ENCODE results near the gene PPP3CA. TPM values are rescaled to one million over a fixed set of nuclear protein-coding genes. Genes with fewer than 3 reads are reported as not detected.

The PPP3CA gene
- total and polyA plus RNA-seq, 2 of the 13 experiments (the other 11 are each of a cell fraction or from before 2014, with no cell fraction given), result 4.8 to 13.2 TPM

GRCh38 chr4:101287324-101287723 lies 60.0 kb downstream of the PPP3CA start:
- FAIRE-seq (no peak), ATAC-seq (no peak), DNase-seq (ENCODE audit: low spot score) (no peak)
- intact Hi-C loops (cut with micrococcal nuclease; ENCODE audit: unreplicated experiment) (no loop called here), in situ Hi-C loops (cut with HindIII; ENCODE audit: extremely low pct_ligation_motif_present, low pct_unique_long_range_greater_than_20kb) (no loop called here)
- H3K79me2 ChIP-seq (ENCODE audit: insufficient read depth, low read length), result no peaks in the 10 kb centered on the region
- no peaks in the 10 kb centered on the region for H4K20me1 ChIP-seq (ENCODE audit: insufficient read depth, low read length)
- H3K4me1 ChIP-seq (ENCODE audit: insufficient read depth, low read length), result peaks cover 23% of the 10 kb centered on the region
- H3K36me3 ChIP-seq (replicated peaks in 1 of 2; ENCODE audit: control insufficient read depth in 1 of 2, insufficient read depth in 2 of 2, low read length in 2 of 2), result no peaks in the 10 kb centered on the region; a peak in 1 of 5 replicates
- ChIA-PET POLR2A (no interaction called here), CTCF (ENCODE audit: low intra/inter-chr PET ratio, low total read pairs) (no interaction called here)
- no peak overlapping the region for H3K4me3 ChIP-seq (replicated peaks in 1 of 3; ENCODE audit: insufficient read depth in 1 of 3, low read depth in 2 of 3, low read length in 3 of 3)
- H3K27ac ChIP-seq (ENCODE audit: extremely low read length, insufficient read depth, low read length), result no peak overlapping the region
- H2AFZ ChIP-seq (ENCODE audit: low read length), result no peak overlapping the region
- H3K27me3 ChIP-seq (ENCODE audit: control insufficient read depth in 1 of 2, insufficient read depth in 2 of 2, low read length in 2 of 2), result no peaks in the 10 kb centered on the region
- TF ChIP-seq FIP1L1 (IDR thresholded peaks at IDR 0.05; ENCODE audit: borderline replicate concordance, insufficient read depth, low read depth, low read length) (no peak), SETDB1 (CRISPR knock-in tag; IDR thresholded peaks at IDR 0.05; ENCODE audit: borderline replicate concordance) (no peak), GTF2F1 (IDR thresholded peaks at IDR 0.05; ENCODE audit: low read length) (no peak), ZNF44 (CRISPR knock-in tag; IDR thresholded peaks at IDR 0.05) (no peak), HNRNPLL (IDR thresholded peaks at IDR 0.05; ENCODE audit: low read depth, low read length, poor library complexity, severe bottlenecking) (no peak), PAF1 (CRISPR knock-in tag; IDR thresholded peaks at IDR 0.05) (no peak), MBD4 (IDR thresholded peaks at IDR 0.05; ENCODE audit: borderline replicate concordance, low read length) (no peak), MTF1 (CRISPR knock-in tag; IDR thresholded peaks at IDR 0.05) (no peak), CEBPB (IDR thresholded peaks at IDR 0.05; ENCODE audit: borderline replicate concordance, low read depth, low read length) (no peak), ZBTB1 (CRISPR knock-in tag; IDR thresholded peaks at IDR 0.05; ENCODE audit: borderline replicate concordance) (no peak), RBM39 (IDR thresholded peaks at IDR 0.05; ENCODE audit: low read depth, low read length, poor library complexity, severe bottlenecking) (no peak), TFAP4 (IDR thresholded peaks at IDR 0.05; ENCODE audit: borderline replicate concordance, low read depth) (no peak), SUZ12 (IDR thresholded peaks at IDR 0.05; ENCODE audit: low read depth, low read length) (no peak), KDM6A (CRISPR knock-in tag; IDR thresholded peaks at IDR 0.05; ENCODE audit: low read depth) (no peak), ETV5 (CRISPR knock-in tag; IDR thresholded peaks at IDR 0.05; ENCODE audit: borderline replicate concordance) (no peak), NFE2 (CRISPR knock-in tag; IDR thresholded peaks at IDR 0.05) (no peak), ZNF20 (CRISPR knock-in tag; IDR thresholded peaks at IDR 0.05) (no peak), ZNF441 (CRISPR knock-in tag; IDR thresholded peaks at IDR 0.05; ENCODE audit: borderline replicate concordance) (no peak)
- TF ChIP-seq, protein P1, sequence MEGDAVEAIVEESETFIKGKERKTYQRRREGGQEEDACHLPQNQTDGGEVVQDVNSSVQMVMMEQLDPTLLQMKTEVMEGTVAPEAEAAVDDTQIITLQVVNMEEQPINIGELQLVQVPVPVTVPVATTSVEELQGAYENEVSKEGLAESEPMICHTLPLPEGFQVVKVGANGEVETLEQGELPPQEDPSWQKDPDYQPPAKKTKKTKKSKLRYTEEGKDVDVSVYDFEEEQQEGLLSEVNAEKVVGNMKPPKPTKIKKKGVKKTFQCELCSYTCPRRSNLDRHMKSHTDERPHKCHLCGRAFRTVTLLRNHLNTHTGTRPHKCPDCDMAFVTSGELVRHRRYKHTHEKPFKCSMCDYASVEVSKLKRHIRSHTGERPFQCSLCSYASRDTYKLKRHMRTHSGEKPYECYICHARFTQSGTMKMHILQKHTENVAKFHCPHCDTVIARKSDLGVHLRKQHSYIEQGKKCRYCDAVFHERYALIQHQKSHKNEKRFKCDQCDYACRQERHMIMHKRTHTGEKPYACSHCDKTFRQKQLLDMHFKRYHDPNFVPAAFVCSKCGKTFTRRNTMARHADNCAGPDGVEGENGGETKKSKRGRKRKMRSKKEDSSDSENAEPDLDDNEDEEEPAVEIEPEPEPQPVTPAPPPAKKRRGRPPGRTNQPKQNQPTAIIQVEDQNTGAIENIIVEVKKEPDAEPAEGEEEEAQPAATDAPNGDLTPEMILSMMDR (CRISPR knock-in tag; IDR thresholded peaks at IDR 0.05), result no peak
- TF ChIP-seq, protein P2, sequence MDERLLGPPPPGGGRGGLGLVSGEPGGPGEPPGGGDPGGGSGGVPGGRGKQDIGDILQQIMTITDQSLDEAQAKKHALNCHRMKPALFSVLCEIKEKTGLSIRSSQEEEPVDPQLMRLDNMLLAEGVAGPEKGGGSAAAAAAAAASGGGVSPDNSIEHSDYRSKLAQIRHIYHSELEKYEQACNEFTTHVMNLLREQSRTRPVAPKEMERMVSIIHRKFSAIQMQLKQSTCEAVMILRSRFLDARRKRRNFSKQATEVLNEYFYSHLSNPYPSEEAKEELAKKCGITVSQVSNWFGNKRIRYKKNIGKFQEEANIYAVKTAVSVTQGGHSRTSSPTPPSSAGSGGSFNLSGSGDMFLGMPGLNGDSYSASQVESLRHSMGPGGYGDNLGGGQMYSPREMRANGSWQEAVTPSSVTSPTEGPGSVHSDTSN (CRISPR knock-in tag; IDR thresholded peaks at IDR 0.05), result no peak
- WGBS (ENCODE audit: low lambda C conversion rate), result 88% methylated on average over 2 of the region's 2 CpGs
- H3K9ac ChIP-seq (ENCODE audit: insufficient read depth, low read depth, low read length), result no peak overlapping the region
- BruUV-seq (replicated peaks), result no TSS peak
- no peaks in the 10 kb centered on the region for H3K9me3 ChIP-seq (ENCODE audit: low read length)
- no peak overlapping the region for H3K4me2 ChIP-seq (ENCODE audit: low read depth, low read length)
